Endometrial microvascular endothelial cells (primary cell): Measurements from ENCODE around the gene SEMA3A. TPM values are rescaled to one million over a fixed set of nuclear protein-coding genes. Genes with fewer than 3 reads are reported as not detected.
"Not testable (repeated sequence)": the region's sequence is repeated elsewhere in the genome, so short reads cannot be mapped to it uniquely, and the experiment has no call there.

Source experiments
- in situ Hi-C: cut with HindIII; loops from 2 replicates; pipeline ENCODE4 v1.10.0; 2017; ENCODE audit warnings: low sequenced_read_pairs, low pct_unique_long_range_greater_than_20kb; ENCODE audit errors: inconsistent ontology term
- total RNA-seq: library from RNA; depleted of rRNA; stranded (reverse); fragments of >200 nt; gene quantifications from one replicate; pipeline ENCODE4 v1.2.3, GENCODE V29; 2015; ENCODE audit errors: inconsistent ontology term

SEMA3A gene
- total RNA-seq, 1 donor from 2014 or later: 3.3 TPM

GRCh38 chr7:84088802-84089201 lies 105.8 kb downstream of the SEMA3A start:
- in situ Hi-C loops: no loop called here

- in situ Hi-C loops: no loop called here
Measured at GRCh38 chr7:84085998-84086397, 108.6 kb downstream of the SEMA3A start.

- in situ Hi-C loops: no loop called here
Measured at GRCh38 chr7:84085147-84085546, 109.4 kb downstream of the SEMA3A start.

DNA sequence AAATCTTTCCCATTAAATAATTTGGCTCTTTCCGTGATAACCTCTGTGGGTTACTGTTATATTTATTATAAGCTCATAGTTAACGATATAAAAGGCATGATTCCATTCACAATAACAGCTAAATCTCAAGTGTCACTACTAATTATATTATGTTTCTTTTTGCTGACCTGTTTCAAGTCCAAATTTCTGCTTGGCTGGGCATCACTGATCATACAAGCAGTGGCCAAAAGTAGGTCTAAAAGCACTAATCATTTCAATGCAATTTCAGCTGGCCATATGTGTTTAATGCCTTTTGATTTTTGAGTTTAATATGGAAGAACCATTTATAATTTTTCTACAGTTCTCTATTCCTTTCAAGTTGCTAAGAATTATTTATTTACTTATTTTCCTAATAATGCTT lies 110.7 kb downstream of the SEMA3A start:
- in situ Hi-C loops: no loop called here

DNA sequence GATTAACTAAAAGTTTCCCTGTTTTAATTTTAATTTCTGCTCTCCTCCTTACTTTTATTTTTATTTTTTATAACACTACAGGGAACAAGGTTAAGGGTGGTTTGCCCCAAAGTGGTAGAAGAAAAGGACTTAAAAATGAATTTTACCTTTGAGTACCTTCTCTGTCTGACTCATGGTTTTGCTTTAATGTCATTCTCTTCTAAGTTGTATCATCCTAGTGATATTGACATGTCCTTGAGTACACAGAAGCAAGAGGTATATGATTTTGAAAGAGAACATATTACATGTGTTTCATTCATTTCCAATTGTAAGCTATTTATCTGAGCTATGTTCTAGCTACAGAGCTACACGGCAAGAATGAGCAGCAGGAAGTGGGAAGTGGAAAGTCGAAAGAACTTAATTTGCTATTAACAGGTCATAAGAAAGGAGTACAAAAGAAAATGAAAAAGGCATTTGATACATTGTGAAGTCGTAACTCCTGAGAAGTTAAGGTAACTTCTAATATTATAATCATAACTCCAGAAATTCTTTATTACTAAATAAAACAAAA lies 112.5 kb downstream of the SEMA3A start:
- in situ Hi-C loops: no loop called here

DNA sequence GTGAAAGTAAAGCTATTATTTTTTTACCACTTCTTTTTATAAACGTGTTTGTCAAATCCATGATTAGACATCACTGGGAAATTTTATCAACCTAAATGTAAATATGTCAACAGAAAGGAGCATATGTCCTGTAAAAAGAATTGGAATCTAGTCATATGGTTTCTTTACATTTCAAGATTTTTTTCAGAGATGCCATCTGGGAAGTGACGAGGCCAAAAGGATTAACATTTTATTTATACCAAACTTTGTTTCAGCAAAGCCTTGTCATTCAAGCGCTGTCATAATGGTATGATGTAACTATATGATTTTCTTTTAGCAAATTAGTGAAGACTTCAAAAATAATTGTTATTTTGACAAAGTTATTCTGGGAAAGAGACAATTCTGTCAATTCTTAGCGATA lies 117.3 kb downstream of the SEMA3A start:
- in situ Hi-C loops: no loop called here

- in situ Hi-C loops: no loop called here
Measured at GRCh38 chr7:84076219-84076618, 118.4 kb downstream of the SEMA3A start.

DNA sequence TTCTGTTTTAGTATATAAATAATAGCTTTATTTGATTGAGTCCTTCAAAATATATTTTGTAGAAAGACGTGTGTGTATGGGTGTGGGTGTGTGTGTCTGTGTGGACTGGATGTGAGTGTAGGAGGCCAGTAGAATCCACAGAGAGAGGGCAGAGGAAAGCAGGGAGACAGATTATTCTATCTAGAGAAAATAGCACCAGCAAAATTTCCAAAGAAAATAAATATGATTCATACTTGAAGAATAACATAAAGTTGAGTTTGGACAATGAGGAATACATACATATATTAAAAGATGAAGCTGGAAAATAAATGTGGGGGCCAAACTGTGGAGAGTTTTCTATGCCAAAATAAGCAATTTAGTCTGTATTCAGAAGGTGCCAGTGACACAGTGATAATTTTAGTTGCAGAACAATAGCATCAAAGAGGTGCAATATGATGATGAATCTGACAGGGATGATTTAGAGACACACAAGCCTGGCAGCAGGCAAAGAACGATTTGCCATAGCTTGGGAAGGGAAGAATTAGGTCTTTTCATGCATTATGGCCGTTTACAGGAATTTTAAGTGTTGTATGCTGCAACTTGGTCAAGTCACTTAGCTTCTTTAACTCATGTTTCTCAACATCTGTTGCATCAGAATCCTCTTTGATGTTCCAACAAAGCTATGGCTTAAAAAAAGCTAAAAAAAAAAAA lies 121.3 kb downstream of the SEMA3A start:
- in situ Hi-C loops: no loop called here

DNA sequence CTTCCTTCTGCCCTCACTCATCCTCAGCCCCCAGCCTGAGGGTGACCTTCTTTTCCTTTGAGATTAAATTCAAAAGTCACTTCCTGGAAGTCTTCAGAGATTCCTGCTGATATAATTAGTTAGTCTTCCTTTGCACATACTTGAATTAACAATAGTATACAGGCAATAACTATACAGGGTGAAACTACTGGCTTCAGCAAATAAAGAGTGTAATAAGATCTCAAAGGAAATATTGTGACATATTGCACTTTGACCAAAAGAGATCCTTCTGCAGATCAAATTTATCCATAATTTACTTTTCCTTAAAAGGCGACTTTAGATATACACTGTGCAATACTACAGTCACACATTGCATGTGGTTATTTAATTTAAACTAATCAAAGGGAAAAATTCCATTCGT lies 123.8 kb downstream of the SEMA3A start:
- in situ Hi-C loops: no loop called here

GRCh38 chr7:84069999-84070500 lies 124.5 kb downstream of the SEMA3A start:
- in situ Hi-C loops: no loop called here

GRCh38 chr7:84069033-84069432 lies 125.6 kb downstream of the SEMA3A start:
- in situ Hi-C loops: no loop called here

DNA sequence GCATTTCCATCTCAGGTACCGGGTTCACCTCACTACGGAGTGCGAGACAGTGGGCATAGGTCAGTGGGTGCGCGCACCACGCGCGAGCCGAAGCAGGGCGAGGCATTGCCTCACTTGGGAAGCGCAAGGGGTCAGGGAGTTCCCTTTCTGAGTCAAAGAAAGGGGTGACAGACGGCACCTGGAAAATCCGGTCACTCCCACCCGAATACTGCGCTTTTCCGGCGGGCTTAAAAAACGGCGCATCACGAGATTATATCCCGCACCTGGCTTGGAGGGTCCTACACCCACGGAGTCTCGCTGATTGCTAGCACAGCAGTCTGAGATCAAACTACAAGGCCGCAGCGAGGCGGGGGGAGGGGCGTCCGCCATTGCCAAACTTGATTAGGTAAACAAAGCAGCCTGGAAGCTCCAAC lies 132.1 kb downstream of the SEMA3A start:
- in situ Hi-C loops: not testable (repeated sequence)

DNA sequence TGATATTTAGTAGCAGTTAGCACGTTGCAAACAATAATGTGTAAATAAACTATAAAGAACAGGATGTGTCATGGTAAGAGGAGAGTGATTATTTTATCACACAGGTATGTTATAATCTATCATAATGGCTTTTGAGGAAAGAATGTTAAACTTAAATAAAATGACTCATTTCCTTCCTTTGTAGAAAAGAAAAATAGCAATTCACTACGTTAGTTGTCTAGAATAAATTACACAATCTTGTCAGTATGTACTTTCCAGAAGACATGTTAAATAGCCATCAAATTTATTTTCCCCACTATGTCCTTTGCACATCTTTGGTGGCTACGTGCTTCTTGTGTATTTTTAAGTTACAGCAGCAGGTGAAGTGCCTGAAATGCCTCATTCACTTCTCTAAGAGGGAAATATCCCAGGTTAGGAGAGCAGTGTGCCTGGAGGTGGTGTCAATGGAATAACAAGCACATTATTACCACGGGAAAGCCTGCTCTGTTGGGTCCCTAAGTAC lies 133.8 kb downstream of the SEMA3A start:
- in situ Hi-C loops: no loop called here

- in situ Hi-C loops: no loop called here
Measured at GRCh38 chr7:84060000-84060399, 134.6 kb downstream of the SEMA3A start.

GRCh38 chr7:84058311-84059076 lies 136.1 kb downstream of the SEMA3A start:
- in situ Hi-C loops: no loop called here

GRCh38 chr7:84057576-84057975 lies 137.0 kb downstream of the SEMA3A start:
- in situ Hi-C loops: no loop called here

GRCh38 chr7:84055904-84056605 lies 138.5 kb downstream of the SEMA3A start:
- in situ Hi-C loops: no loop called here

- in situ Hi-C loops: not testable (repeated sequence)
Measured at GRCh38 chr7:84055199-84055598, 139.4 kb downstream of the SEMA3A start.
